Left ventricle myocardium inferior (tissue), 1 donor: ENCODE results near the gene FJX1. TPM values are rescaled to one million over a fixed set of nuclear protein-coding genes. Genes with fewer than 3 reads are reported as not detected.
A peak's percentile ranks its signal among the peaks of the same experiment; 100 is the strongest.
"Not testable (repeated sequence)": the region's sequence is repeated elsewhere in the genome, so short reads cannot be mapped to it uniquely, and the experiment has no call there.

Experiments used
- DNase-seq: peaks from one replicate; pipeline ENCODE4 v3.0.0-alpha.2; 2020
- H3K27ac ChIP-seq: fragments of 200-600 bp; replicated peaks from 2 replicates; pipeline ENCODE4 v1.8.0; 2021
- H3K27me3 ChIP-seq: fragments of 200-600 bp; 2 replicates; pipeline ENCODE4 v1.8.0; 2021; ENCODE audit warnings: low read depth
- H3K36me3 ChIP-seq: fragments of 200-600 bp; 2 replicates; pipeline ENCODE4 v1.8.0; 2021
- H3K4me1 ChIP-seq: fragments of 200-600 bp; 2 replicates; pipeline ENCODE4 v1.8.0; 2021
- H3K4me3 ChIP-seq: fragments of 200-600 bp; 2 replicates; pipeline ENCODE4 v1.8.0; 2021; ENCODE audit warnings: mild to moderate bottlenecking, moderate library complexity
- H3K9me3 ChIP-seq: fragments of 200-600 bp; replicated peaks from 2 replicates; pipeline ENCODE4 v1.8.0; 2021
- CTCF ChIP-seq: fragments of 200-600 bp; IDR thresholded peaks from 2 replicates; pipeline ENCODE4 v1.8.0; 2021; ENCODE audit warnings: antibody characterized with exemption, mild to moderate bottlenecking, borderline replicate concordance
- intact Hi-C: fragments of 100-400 bp; cut with micrococcal nuclease; formaldehyde crosslinking; loops from one replicate; pipeline ENCODE4 v1.11.0; 2022
- total RNA-seq: library from RNA; stranded (reverse); fragmentation: NEBNext Ultra II Directional; extraction: Animal tissue kit (Norgen Biotek cat#: 25700); gene quantifications from one replicate; pipeline ENCODE4 v1.2.1, GENCODE V29; 2021
- donor health status: DM: no; HTN: yes; CAD: no; lungs with severe emphysema.

The FJX1 gene
- total RNA-seq, 1 donor from 2014 or later, result 0.88 TPM

GRCh38 chr11:35662061-35662648, 43.9 kb downstream of the FJX1 start:
- H3K4me3 ChIP-seq, result peak overlapping the region; percentile 79
- peaks cover 37% of the 10 kb centered on the region for H3K9me3 ChIP-seq
- peaks cover 36% of the 10 kb centered on the region for H3K4me1 ChIP-seq
- H3K27me3 ChIP-seq, result peaks cover under 1% of the 10 kb centered on the region
- H3K36me3 ChIP-seq, result peaks cover 10% of the 10 kb centered on the region
- TF ChIP-seq CTCF, result no peak
- intact Hi-C loops, result no loop called here
- no peak for DNase-seq
- peak overlapping the region; percentile 95 for H3K27ac ChIP-seq

GRCh38 chr11:35662649-35663407, 44.6 kb downstream of the FJX1 start, which contains the start of gene TRIM44:
TSS of gene TRIM44 (plus strand) at chr11:35662775. CDS start at chr11:35663112, 337 bp downstream.
- no peak for TF ChIP-seq CTCF
- intact Hi-C loops, result no loop called here

GRCh38 chr11:35663408-35663702, 45.1 kb downstream of the FJX1 start:
- DNase-seq, result no peak
- Histone ChIP-seq H3K4me1 (peaks cover 36% of the 10 kb centered on the region), H3K36me3 (peaks cover 16% of the 10 kb centered on the region), H3K9me3 (peaks cover 48% of the 10 kb centered on the region), H3K4me3 (peak overlapping the region; percentile 79), H3K27ac (peak overlapping the region; percentile 95), H3K27me3 (no peaks in the 10 kb centered on the region)
- intact Hi-C loops, result no loop called here
- TF ChIP-seq CTCF, result no peak

More at GRCh38 chr11:35662649-35663407, 44.6 kb downstream of the FJX1 start, which contains the start of gene TRIM44:
- peaks cover 36% of the 10 kb centered on the region for H3K4me1 ChIP-seq
- no peaks in the 10 kb centered on the region for H3K27me3 ChIP-seq
- peaks cover 14% of the 10 kb centered on the region for H3K36me3 ChIP-seq
- peak within 1 kb of the TSS; percentile 79 for H3K4me3 ChIP-seq
- DNase-seq, result peak; percentile 87
- H3K27ac ChIP-seq, result peak within 1 kb of the TSS; percentile 95
- peaks cover 43% of the 10 kb centered on the region for H3K9me3 ChIP-seq

GRCh38 chr11:35664977-35665441, 46.7 kb downstream of the FJX1 start:
- Histone ChIP-seq H3K4me1 (peaks cover 37% of the 10 kb centered on the region), H3K27ac (no peak overlapping the region), H3K4me3 (peak overlapping the region; percentile 79), H3K27me3 (no peaks in the 10 kb centered on the region), H3K9me3 (peaks cover 50% of the 10 kb centered on the region), H3K36me3 (peaks cover 18% of the 10 kb centered on the region)
- intact Hi-C loops, result no loop called here
- no peak for TF ChIP-seq CTCF
- DNase-seq, result no peak

- Histone ChIP-seq H3K9me3 (peaks cover 50% of the 10 kb centered on the region), H3K36me3 (peaks cover 18% of the 10 kb centered on the region), H3K4me3 (no peak overlapping the region), H3K27ac (no peak overlapping the region), H3K27me3 (no peaks in the 10 kb centered on the region), H3K4me1 (peaks cover 49% of the 10 kb centered on the region)
- TF ChIP-seq CTCF, result no peak
- DNase-seq, result no peak
- intact Hi-C loops, result no loop called here
Measured at GRCh38 chr11:35667257-35667656, 49.0 kb downstream of the FJX1 start.

- intact Hi-C loops, DNase-seq, H3K27ac ChIP-seq, H3K27me3 ChIP-seq, H3K4me3 ChIP-seq: not testable (repeated sequence)
- H3K36me3 ChIP-seq, result peaks cover 18% of the 10 kb centered on the region
- H3K4me1 ChIP-seq, result peaks cover 53% of the 10 kb centered on the region
- H3K9me3 ChIP-seq, result peaks cover 50% of the 10 kb centered on the region
Measured at GRCh38 chr11:35668350-35668749, 50.1 kb downstream of the FJX1 start.
